ENCODE measurements around the gene ENOX2. TPM values are rescaled to one million over a fixed set of nuclear protein-coding genes. Genes with fewer than 3 reads are reported as not detected.

ENOX2 gene
- total RNA-seq, 4 donors from 2014 or later = 9.3 to 20.7 (median 15.4) TPM

Other genes with a start within 250 kb of the ENOX2 start
- gene ARHGAP36, start 155.1 kb upstream of the ENOX2 start, total RNA-seq = under 1 TPM in 1 of 4 donors, not detected in 3; 0.10 TPM

Measured in gastroesophageal sphincter (tissue), 4 donors.